Measurements from ENCODE around the gene MNT.

DNA sequence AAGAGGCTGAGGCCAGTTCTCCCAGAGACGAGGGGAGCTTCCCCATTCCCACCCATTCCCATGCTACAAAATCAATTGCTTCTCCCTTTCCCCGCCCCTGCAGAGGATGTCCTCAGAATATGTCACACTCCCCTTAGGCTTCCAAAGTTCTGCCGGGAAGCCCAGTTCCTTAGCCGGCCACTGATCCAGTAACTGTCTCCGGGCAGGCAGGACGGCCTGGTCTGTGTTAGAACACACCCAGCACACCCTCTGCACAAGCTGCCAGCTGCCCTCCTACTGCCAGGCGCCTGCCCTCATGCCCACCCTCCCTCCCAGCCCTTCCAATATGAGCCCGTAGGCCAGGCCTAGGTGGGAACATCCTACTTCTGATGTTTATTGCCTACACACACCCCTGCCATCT is 32.5 kb downstream of the MNT start:
- TF ChIP-seq, protein P1, sequence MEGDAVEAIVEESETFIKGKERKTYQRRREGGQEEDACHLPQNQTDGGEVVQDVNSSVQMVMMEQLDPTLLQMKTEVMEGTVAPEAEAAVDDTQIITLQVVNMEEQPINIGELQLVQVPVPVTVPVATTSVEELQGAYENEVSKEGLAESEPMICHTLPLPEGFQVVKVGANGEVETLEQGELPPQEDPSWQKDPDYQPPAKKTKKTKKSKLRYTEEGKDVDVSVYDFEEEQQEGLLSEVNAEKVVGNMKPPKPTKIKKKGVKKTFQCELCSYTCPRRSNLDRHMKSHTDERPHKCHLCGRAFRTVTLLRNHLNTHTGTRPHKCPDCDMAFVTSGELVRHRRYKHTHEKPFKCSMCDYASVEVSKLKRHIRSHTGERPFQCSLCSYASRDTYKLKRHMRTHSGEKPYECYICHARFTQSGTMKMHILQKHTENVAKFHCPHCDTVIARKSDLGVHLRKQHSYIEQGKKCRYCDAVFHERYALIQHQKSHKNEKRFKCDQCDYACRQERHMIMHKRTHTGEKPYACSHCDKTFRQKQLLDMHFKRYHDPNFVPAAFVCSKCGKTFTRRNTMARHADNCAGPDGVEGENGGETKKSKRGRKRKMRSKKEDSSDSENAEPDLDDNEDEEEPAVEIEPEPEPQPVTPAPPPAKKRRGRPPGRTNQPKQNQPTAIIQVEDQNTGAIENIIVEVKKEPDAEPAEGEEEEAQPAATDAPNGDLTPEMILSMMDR (IDR thresholded peaks at IDR 0.05; ENCODE audit: insufficient read depth, low read length): no peak
- TF ChIP-seq POLR2AphosphoS5 (IDR thresholded peaks at IDR 0.05; ENCODE audit: low read depth) (no peak), SPI1 (IDR thresholded peaks at IDR 0.05; ENCODE audit: borderline replicate concordance, low read depth) (no peak), GABPA (IDR thresholded peaks at IDR 0.05; ENCODE audit: low read depth) (no peak)
- TF ChIP-seq, protein P2, sequence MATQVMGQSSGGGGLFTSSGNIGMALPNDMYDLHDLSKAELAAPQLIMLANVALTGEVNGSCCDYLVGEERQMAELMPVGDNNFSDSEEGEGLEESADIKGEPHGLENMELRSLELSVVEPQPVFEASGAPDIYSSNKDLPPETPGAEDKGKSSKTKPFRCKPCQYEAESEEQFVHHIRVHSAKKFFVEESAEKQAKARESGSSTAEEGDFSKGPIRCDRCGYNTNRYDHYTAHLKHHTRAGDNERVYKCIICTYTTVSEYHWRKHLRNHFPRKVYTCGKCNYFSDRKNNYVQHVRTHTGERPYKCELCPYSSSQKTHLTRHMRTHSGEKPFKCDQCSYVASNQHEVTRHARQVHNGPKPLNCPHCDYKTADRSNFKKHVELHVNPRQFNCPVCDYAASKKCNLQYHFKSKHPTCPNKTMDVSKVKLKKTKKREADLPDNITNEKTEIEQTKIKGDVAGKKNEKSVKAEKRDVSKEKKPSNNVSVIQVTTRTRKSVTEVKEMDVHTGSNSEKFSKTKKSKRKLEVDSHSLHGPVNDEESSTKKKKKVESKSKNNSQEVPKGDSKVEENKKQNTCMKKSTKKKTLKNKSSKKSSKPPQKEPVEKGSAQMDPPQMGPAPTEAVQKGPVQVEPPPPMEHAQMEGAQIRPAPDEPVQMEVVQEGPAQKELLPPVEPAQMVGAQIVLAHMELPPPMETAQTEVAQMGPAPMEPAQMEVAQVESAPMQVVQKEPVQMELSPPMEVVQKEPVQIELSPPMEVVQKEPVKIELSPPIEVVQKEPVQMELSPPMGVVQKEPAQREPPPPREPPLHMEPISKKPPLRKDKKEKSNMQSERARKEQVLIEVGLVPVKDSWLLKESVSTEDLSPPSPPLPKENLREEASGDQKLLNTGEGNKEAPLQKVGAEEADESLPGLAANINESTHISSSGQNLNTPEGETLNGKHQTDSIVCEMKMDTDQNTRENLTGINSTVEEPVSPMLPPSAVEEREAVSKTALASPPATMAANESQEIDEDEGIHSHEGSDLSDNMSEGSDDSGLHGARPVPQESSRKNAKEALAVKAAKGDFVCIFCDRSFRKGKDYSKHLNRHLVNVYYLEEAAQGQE (IDR thresholded peaks at IDR 0.05; ENCODE audit: insufficient replicate concordance, low read depth): no peak
